ENCODE data around the gene SEC31A.
"Not testable (repeated sequence)": the region's sequence is repeated elsewhere in the genome, so short reads cannot be mapped to it uniquely, and the experiment has no call there.

DNA sequence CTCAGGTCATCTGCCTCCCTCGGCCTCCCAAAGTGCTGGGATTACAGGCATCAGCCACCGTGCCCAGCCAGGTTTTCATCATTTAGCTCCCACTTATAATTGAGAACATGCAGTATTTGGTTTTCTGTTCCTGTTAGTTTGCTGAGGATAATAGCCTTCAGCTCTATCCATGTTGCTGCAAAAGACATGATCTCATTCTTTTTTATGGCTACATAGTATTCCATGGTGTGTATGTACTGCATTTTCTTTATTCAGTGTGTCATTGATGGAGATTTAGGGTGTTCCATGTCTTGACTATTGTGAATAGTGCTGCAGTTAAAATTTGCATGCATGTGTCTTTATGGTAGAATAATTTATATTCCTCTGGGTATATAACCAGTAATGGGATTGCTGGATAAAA, 23.0 kb upstream of the SEC31A start:
- TF ChIP-seq CTCF (IDR thresholded peaks at IDR 0.05); EZH2 (IDR thresholded peaks at IDR 0.05; ENCODE audit: borderline replicate concordance, insufficient read depth, low read depth, low read length, poor library complexity, severe bottlenecking): not testable (repeated sequence)

Data from B cell (primary cell).